ENCODE results near the gene SUCLG2. TPM values are rescaled to one million over a fixed set of nuclear protein-coding genes. Genes with fewer than 3 reads are reported as not detected.

SUCLG2 gene
- total and polyA plus RNA-seq, 10 of the 15 experiments (the other 5 are each of a cell fraction or from before 2014, with no cell fraction given): 17.8 to 50.9 (median 37.2) TPM

- no peak for FAIRE-seq
- in situ Hi-C loops (cut with MboI) (no loop called here), intact Hi-C loops (cut with micrococcal nuclease; ENCODE audit: unreplicated experiment) (no loop called here)
- RAD21 ChIA-PET (ENCODE audit: unreplicated experiment): no interaction called here
- Histone ChIP-seq H3K27me3 (replicated peaks in 1 of 2; ENCODE audit: control insufficient read depth in 2 of 2, insufficient read depth in 2 of 2, low read length in 1 of 2) (no peaks in the 10 kb centered on the region), H4K20me1 (ENCODE audit: control insufficient read depth, insufficient read depth) (no peaks in the 10 kb centered on the region), H3K4me1 (ENCODE audit: control insufficient read depth, insufficient read depth, low read length) (no peaks in the 10 kb centered on the region), H3K4me2 (ENCODE audit: control insufficient read depth, insufficient read depth) (no peak overlapping the region), H3K27ac (ENCODE audit: control insufficient read depth, insufficient read depth) (no peak overlapping the region), H3K9me3 (replicated peaks; ENCODE audit: control insufficient read depth, insufficient read depth, low read length) (peaks cover 2% of the 10 kb centered on the region; the same call in 2 of the 3 replicates), H3K36me3 (ENCODE audit: control insufficient read depth in 2 of 2, insufficient read depth in 2 of 2, low read length in 1 of 2) (no peaks in the 10 kb centered on the region), H2AFZ (ENCODE audit: control insufficient read depth, low read depth, low read length) (no peak overlapping the region), H3K79me2 (ENCODE audit: control insufficient read depth, insufficient read depth, low read length) (no peaks in the 10 kb centered on the region), H3K4me3 (no peak overlapping the region), H3K9ac (ENCODE audit: control insufficient read depth, insufficient read depth, low read length) (no peak overlapping the region)
- no peak for TF ChIP-seq KLF5 (IDR thresholded peaks at IDR 0.05; ENCODE audit: partially characterized antibody)
- no peak for TF ChIP-seq NR2F1 (conservative IDR thresholded peaks at IDR 0.05)
- TF ChIP-seq ZNF384 (IDR thresholded peaks at IDR 0.05; ENCODE audit: borderline replicate concordance, low read depth, low read length): no peak
- no peak for TF ChIP-seq CUX1 (IDR thresholded peaks at IDR 0.05; ENCODE audit: insufficient replicate concordance, low read depth, low read length)
- no peak for TF ChIP-seq POU2F2 (IDR thresholded peaks at IDR 0.05; ENCODE audit: borderline replicate concordance, low read depth, low read length)
- TF ChIP-seq NFYA (IDR thresholded peaks at IDR 0.05; ENCODE audit: borderline replicate concordance, low read depth, low read length): no peak
- no peak for TF ChIP-seq YY1 (IDR thresholded peaks at IDR 0.05; ENCODE audit: low read depth, low read length)
- no peak for TF ChIP-seq MEF2B (IDR thresholded peaks at IDR 0.05; ENCODE audit: partially characterized antibody, poor library complexity, severe bottlenecking)
- TF ChIP-seq USF2 (IDR thresholded peaks at IDR 0.05; ENCODE audit: borderline replicate concordance, low read depth, low read length): no peak
- TF ChIP-seq JUNB (IDR thresholded peaks at IDR 0.05): no peak
- TF ChIP-seq ZBED1 (IDR thresholded peaks at IDR 0.05; ENCODE audit: borderline replicate concordance): no peak
- no peak for TF ChIP-seq NFIC (IDR thresholded peaks at IDR 0.05; ENCODE audit: low read depth, low read length)
- TF ChIP-seq HDAC2 (IDR thresholded peaks at IDR 0.05): no peak
- CTCF ChIA-PET: no interaction called here
- POLR2A ChIA-PET: no interaction called here
- BruUV-seq (replicated peaks): no TSS peak
- SMC1A ChIA-PET (ENCODE audit: uncharacterized antibody, unreplicated experiment): interaction anchor here (1.0 kb wide), 1 partner anchor 10 kb away, joined by 3 read pairs; no protein-coding TSS in a partner anchor
- DNase-seq (ENCODE audit: low read depth, low spot score): no peak
- ATAC-seq: no peak
These were observed 230.7 kb downstream of the SUCLG2 start for GRCh38 chr3:67423722-67424121.
